Islet precursor cell (in vitro differentiated cells): ENCODE measurements around the gene BPI.
"Not testable (repeated sequence)": the region's sequence is repeated elsewhere in the genome, so short reads cannot be mapped to it uniquely, and the experiment has no call there.

Experiments
- DNase-seq: peaks from one replicate; pipeline ENCODE4 v3.0.0-alpha.2; 2018

Gene BPI

DNA sequence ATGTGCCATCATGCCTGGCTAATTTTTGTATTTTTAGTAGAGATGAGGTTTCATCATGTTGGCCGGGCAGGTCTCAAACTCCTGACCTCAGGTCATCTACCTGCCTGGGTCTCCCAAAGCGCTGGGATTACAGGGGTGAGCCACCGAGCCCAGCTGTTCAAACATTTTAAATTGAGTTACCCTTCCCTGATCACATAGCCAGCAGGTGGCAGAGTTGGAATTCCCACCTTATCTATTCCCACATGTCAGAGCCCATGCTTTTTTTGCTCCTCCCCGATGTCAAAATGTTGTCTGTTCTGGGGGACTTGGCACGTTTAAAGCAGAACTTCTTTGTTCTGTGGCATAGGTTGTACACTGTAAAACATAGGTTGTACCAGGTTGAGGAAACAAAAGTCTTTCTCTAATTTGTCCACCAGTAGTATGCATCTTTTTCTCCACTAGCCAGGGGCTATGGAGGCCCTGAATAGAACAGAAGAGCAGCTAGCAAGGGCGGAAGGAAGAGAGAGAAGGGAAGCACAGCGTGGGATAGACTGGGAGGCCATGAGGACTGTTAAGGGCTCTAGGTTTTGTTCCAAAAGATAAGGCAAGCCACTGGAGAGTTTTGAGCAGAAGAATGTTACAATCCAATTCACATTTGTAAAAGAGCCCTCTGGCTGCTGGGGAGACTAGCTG lies 35.0 kb downstream of the BPI start:
- DNase-seq, result no peak

DNA sequence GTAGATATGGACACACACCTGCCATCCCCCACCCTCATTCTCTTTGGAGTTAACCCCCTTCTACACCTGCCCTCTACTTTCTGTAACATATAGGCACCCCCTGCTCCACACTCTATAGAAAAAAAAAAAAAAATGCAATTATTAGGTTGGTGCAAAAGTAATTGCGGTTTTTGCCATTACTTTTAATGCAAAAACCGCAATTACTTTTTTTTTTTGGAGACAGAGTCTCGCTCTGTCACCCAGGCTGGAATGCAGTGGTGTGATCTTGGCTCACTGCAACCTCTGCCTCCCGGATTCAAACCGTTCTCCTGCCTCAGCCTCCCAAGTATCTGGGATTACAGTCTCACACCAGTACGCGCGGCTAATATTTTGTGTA lies 35.6 kb downstream of the BPI start:
- DNase-seq, result not testable (repeated sequence)

GRCh38 chr20:38339997-38340396 lies 36.0 kb downstream of the BPI start:
- no peak for DNase-seq

DNA sequence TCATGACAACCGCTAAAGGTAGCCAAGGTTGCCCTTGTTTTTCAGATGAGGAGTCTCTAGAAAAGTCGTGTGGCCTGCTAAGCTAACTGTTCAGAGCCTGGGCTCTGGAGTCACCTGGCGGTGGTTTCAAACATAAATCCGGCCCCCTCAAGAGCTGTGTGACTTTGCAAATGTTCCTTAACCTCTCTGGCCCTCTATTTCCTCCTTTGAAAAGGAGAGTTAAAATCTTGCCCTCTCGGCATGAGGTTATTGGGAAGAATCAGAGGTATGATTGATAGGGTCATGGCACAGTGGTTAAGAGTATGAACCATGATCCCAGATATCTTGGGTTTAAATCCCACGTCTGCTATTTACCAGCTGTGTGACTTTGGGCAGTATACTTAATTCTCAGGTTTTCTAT lies 36.7 kb downstream of the BPI start:
- DNase-seq, result no peak

DNA sequence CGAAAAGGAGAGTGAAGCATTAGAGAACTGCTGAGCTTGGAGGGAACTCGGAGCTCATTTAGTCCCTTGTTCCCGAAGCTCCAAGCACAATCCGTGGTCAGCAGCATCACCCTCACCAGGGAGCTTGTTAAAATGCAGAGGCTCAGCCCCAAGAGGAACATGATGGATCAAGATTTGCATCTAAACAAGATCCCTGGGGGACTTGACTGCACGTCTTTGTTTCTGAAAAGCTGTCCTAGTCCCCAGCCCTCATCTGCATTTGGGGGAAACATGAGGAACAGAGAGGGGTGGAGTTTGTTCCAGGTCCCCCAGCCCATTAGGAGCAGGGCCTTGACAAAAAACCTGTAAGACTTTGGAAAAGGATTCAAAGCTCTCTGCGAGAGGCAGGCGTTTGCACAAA lies 38.3 kb downstream of the BPI start:
- DNase-seq, result no peak

DNA sequence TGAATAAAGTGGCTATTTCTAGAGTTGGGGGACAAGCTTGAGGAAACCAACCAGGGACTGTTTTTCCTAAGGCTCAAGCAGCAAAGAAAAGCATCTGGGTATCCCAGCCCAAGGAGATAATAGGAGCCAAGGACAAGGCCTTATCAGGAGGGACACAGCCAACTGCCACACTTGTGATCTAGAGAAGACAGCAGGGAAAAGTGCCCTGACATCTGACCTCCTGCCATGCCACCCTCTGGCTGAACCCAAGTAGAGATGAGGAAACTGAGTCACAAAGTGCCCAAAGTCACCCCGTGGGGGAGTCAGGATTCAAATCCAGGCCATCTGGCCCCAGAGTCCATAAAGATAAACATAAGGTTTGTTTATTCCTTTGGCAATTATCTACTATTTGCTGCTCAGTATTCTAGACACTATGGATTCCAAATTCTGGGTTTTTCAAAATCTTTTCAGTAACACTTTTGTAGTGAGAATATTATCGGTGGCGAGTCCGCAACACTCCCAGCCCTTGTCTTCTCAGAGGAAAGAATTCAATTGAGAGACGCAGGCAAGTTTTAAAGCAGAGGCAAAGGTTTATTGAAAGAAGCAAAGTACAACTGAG lies 38.9 kb downstream of the BPI start:
- DNase-seq, result no peak

DNA sequence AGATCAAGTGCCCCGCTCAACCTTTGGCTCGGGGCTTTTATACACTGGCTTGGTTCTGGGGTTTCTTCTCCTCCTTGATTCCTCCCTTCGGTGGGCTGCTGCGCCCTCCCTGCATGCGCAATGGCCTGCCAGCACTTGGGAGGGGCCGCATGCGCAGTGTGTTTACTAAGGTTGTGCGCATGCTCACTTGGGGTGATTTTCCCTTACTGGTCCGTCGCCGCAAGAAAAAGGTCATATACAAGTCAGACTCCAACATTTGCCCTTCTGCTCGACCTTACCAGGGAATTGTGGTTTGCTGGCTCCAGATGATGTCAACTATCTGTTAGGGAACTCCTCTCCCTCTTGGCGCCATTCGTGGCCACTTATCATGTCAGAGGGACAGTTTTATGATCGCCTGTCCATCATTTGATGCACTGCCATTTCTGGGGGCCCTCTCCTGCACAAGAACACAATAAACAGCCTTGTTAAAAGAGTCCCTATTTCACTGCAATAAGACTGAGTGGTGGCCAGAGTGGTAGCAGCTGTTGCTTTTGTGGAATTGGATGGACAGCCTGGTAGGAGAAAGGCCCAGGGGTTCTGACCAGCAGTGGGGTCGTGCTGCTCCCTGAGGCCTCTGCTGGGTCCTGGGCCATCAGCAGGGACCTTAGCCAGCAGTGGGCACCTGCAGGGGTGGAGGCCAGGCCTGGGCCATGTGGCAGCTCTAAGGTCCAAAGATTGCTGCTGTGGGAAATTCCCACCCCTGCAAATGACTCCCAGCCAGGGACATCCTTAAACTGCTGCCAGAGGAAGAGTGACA lies 39.6 kb downstream of the BPI start:
- no peak for DNase-seq

- DNase-seq, result no peak
Measured at GRCh38 chr20:38344107-38344701, 40.2 kb downstream of the BPI start.

DNA sequence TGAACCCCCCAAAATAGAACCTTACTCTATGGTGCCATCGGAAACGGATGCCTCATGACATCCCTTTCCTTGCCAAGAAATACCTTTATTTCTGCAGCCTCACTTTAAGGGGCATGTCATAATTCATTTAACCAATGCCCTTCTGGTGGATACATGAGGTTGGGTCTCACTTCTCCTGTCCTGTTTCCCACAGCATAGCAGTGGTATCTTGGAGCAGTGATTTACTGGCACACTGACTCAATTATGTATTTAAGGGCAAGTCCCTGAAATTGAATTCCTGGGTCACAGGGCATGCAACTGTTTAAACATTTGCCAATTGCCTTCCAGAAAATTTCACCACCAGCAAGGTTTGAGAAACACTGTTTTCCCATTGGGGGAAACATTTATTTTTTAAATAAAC lies 41.7 kb downstream of the BPI start:
- DNase-seq, result no peak

DNA sequence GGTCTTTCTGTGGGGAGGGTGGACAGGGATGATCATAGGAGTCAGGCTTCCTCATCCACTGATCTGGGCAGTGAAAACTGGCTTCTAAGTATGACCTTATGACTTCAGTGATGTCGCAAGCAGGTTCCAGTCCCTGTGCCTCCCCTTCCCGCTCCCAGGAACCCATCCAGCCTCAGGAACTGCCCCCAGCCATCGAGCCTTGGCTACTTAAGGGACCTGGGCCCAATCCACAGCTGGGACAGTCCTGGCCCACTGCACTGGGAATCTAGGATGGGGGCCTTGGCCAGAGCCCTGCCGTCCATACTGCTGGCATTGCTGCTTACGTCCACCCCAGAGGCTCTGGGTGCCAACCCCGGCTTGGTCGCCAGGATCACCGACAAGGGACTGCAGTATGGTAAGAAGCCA lies 42.3 kb downstream of the BPI start, which contains the start of gene LBP:
TSS of gene LBP (plus strand) at position 236 of the 405 bp plus-strand sequence. CDS start at position 271, 35 bp downstream.
- no peak for DNase-seq

DNA sequence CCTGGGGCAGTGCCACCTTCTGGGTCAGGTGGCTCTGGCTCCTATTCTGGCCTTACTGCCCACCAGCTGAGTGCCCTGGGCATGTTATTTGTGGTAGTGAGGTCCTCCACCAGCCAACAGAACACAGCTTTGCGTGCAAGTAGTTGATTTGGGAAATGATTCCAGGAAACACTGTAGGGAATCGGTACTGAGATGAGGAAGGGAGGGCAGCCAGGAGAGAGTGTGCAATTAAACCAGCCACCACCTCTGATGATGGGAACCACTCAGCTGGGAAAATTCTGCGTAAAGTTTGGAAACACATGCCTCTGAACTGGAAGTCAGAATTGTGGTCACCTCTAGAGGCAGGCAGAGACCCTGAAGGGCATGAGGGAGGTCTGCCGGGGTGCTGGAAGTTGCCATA lies 42.8 kb downstream of the BPI start:
- no peak for DNase-seq

- no peak for DNase-seq
Measured at GRCh38 chr20:38349856-38350255, 45.9 kb downstream of the BPI start.

DNA sequence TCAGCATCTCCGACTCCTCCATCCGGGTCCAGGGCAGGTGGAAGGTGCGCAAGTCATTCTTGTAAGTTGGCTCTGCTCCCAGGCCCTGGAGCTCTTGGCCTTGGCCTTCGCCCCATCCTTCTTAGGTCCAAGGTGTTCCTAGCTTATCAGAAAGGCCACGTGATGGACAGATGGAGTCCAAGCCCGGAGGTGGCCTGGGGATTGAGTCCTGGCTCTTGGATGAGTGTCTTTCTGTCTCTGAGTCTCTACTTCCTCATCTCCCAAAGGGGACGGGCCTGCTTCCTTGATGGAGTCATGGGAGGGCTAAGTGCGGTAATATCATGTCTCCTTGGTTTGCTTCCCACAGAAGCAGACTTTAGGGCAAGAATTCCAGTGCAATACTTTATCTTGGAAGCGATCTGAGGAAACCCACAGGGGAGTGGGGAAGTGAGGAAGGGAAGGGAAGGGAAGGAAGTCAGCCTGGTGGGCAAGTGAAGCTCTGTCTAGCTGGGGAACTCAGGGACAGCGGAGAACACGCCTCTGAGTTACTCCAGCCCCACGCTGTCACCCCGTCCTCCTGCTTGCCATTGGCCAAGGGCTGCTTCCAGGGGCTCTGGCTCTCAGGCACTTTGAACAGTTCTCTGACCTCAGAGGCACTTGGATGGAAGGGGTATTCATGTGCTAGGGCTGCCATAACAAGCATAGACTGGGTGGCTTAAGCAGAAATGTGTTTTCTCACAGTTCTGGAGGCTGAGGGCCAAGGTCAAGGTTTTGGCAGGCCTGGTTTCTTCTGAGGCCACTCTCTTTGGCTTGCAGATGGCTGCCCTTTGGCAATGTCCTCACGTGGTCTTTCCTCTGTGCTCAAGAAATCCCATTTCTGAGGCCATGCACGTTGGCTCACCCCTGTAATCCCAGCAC lies 47.2 kb downstream of the BPI start:
- DNase-seq, result no peak

DNA sequence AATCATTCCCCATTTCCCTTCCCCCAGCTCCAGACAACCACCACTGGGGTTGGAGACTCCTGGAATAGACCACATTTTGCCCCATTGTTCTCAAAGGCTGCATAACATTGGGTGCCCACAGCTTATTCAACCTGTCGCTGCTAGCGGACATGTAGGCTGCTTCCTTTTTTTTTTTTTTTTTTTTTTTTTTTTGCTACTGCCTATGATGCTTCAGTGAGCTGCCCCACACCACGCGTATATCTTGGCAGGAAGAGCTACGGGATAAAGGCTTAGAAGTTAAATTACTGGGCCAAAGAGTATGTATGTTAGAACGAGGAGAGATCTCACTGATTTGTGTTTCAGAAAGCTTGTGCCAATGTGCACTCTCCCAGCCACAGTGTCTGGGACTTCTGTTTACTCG lies 49.4 kb downstream of the BPI start:
- no peak for DNase-seq

GRCh38 chr20:38354227-38354626 lies 50.3 kb downstream of the BPI start:
- no peak for DNase-seq

- DNase-seq, result no peak
Measured at GRCh38 chr20:38355161-38356012, 51.4 kb downstream of the BPI start.

GRCh38 chr20:38357653-38358207 lies 53.8 kb downstream of the BPI start:
- no peak for DNase-seq

GRCh38 chr20:38358556-38358955 lies 54.6 kb downstream of the BPI start:
- DNase-seq, result no peak

- DNase-seq, result no peak
Measured at GRCh38 chr20:38363004-38363747, 59.2 kb downstream of the BPI start.

DNA sequence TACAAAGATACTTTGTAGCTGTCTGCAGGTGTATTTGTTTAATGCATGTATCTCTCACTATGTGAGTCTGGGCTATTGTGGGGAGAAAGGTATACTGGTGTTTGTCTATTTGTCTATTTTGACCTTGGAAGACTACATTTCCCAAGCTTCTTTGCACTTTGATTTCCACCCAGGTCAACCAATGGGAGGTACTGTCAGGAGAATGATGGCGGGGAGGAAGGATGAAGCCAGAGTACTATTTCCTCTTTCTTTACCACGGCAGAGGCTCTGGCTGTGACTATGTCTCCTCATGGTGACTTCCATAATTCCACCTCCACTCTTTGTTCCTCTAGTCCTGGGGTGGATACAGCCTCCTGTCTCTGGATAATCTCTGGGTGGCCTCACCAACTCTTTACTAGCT lies 65.4 kb downstream of the BPI start:
- DNase-seq, result no peak

GRCh38 chr20:38372806-38373205 lies 68.8 kb downstream of the BPI start:
- no peak for DNase-seq
